Glutamatergic neuron (in vitro differentiated cells): Measurements from ENCODE around the gene COL4A1. TPM values are rescaled to one million over a fixed set of nuclear protein-coding genes. Genes with fewer than 3 reads are reported as not detected.

Experiments
- DNase-seq: peaks from one replicate; pipeline ENCODE4 v3.0.0; 2022
- H3K27ac Mint-ChIP-seq: one replicate; pipeline ENCODE4 v1.8.0; 2020; ENCODE audit warnings: mild to moderate bottlenecking, mixed read lengths, inconsistent platforms; ENCODE audit not compliant: unreplicated experiment
- H3K27me3 Mint-ChIP-seq: one replicate; pipeline ENCODE4 v1.8.0; 2020; ENCODE audit warnings: mild to moderate bottlenecking, moderate library complexity, mixed read lengths, inconsistent platforms; ENCODE audit not compliant: unreplicated experiment
- H3K36me3 Mint-ChIP-seq: one replicate; pipeline ENCODE4 v1.8.0; 2020; ENCODE audit warnings: mild to moderate bottlenecking, mixed read lengths, inconsistent platforms; ENCODE audit not compliant: unreplicated experiment
- H3K4me1 Mint-ChIP-seq: one replicate; pipeline ENCODE4 v1.8.0; 2020; ENCODE audit warnings: mild to moderate bottlenecking, low read depth, mixed read lengths, inconsistent platforms; ENCODE audit not compliant: unreplicated experiment
- H3K4me3 Mint-ChIP-seq: one replicate; pipeline ENCODE4 v1.8.0; 2020; ENCODE audit warnings: mild to moderate bottlenecking, mixed read lengths, inconsistent platforms; ENCODE audit not compliant: unreplicated experiment
- H3K9me3 Mint-ChIP-seq: one replicate; pipeline ENCODE4 v1.8.0; 2020; ENCODE audit warnings: mild to moderate bottlenecking, moderate library complexity, mixed read lengths, inconsistent platforms; ENCODE audit not compliant: unreplicated experiment
- total RNA-seq: library from RNA; stranded (reverse); fragmentation: NEBNext Ultra II Directional; extraction: Animal tissue kit (Norgen Biotek cat#: 25700); gene quantifications from one replicate; pipeline ENCODE4 v1.2.1, GENCODE V29; 2021; ENCODE audit not compliant: unreplicated experiment
- TF ChIP-seq, protein P1 (sequence below): fragments of 200-600 bp; sonication (generic); IDR thresholded peaks from one replicate; pipeline ENCODE4 v1.5.0; 2021; ENCODE audit not compliant: partially characterized antibody, unreplicated experiment

Gene COL4A1
- total RNA-seq, 1 donor from 2014 or later, result 14.6 TPM

GRCh38 chr13:110263888-110264287, 43.1 kb downstream of the COL4A1 start:
- H3K9me3 Mint-ChIP-seq, result peaks cover 2% of the 10 kb centered on the region
- no peak overlapping the region for H3K27ac Mint-ChIP-seq
- H3K36me3 Mint-ChIP-seq, result no peaks in the 10 kb centered on the region
- peaks cover 27% of the 10 kb centered on the region for H3K4me1 Mint-ChIP-seq
- peaks cover 3% of the 10 kb centered on the region for H3K27me3 Mint-ChIP-seq
- no peak for DNase-seq
- TF ChIP-seq, protein P1, sequence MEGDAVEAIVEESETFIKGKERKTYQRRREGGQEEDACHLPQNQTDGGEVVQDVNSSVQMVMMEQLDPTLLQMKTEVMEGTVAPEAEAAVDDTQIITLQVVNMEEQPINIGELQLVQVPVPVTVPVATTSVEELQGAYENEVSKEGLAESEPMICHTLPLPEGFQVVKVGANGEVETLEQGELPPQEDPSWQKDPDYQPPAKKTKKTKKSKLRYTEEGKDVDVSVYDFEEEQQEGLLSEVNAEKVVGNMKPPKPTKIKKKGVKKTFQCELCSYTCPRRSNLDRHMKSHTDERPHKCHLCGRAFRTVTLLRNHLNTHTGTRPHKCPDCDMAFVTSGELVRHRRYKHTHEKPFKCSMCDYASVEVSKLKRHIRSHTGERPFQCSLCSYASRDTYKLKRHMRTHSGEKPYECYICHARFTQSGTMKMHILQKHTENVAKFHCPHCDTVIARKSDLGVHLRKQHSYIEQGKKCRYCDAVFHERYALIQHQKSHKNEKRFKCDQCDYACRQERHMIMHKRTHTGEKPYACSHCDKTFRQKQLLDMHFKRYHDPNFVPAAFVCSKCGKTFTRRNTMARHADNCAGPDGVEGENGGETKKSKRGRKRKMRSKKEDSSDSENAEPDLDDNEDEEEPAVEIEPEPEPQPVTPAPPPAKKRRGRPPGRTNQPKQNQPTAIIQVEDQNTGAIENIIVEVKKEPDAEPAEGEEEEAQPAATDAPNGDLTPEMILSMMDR, result no peak
- no peak overlapping the region for H3K4me3 Mint-ChIP-seq

DNA sequence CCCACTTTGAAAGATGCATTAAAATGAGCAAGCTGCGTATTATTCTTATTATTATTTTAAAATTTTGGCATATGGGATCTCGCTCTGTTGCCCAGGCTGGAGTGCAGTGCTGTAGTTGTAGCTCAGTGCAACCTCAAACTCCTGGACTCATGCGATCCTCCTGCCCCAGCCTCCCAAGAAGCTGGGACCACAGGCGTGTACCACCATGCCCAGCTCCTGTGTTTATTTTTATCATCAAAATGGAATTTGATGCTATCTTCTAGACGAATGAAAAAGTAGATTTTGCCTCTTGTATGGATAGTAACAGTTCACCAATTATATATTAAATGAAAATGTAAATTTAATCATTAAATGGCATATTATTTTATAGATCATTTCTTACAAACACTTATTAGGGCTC, 43.6 kb downstream of the COL4A1 start:
- no peaks in the 10 kb centered on the region for H3K36me3 Mint-ChIP-seq
- H3K4me3 Mint-ChIP-seq, result no peak overlapping the region
- H3K9me3 Mint-ChIP-seq, result peaks cover 2% of the 10 kb centered on the region
- DNase-seq, result no peak
- H3K4me1 Mint-ChIP-seq, result peaks cover 27% of the 10 kb centered on the region
- no peak overlapping the region for H3K27ac Mint-ChIP-seq
- peaks cover 1% of the 10 kb centered on the region for H3K27me3 Mint-ChIP-seq
- TF ChIP-seq, protein P1, result no peak

- Mint-ChIP-seq H3K4me3 (no peak overlapping the region), H3K9me3 (peaks cover 2% of the 10 kb centered on the region), H3K4me1 (peaks cover 27% of the 10 kb centered on the region), H3K27ac (peak overlapping the region; percentile 8), H3K27me3 (peaks cover 1% of the 10 kb centered on the region), H3K36me3 (no peaks in the 10 kb centered on the region)
- TF ChIP-seq, protein P1, result no peak
- no peak for DNase-seq
Observed at GRCh38 chr13:110262508-110263291, 44.3 kb downstream of the COL4A1 start.

DNA sequence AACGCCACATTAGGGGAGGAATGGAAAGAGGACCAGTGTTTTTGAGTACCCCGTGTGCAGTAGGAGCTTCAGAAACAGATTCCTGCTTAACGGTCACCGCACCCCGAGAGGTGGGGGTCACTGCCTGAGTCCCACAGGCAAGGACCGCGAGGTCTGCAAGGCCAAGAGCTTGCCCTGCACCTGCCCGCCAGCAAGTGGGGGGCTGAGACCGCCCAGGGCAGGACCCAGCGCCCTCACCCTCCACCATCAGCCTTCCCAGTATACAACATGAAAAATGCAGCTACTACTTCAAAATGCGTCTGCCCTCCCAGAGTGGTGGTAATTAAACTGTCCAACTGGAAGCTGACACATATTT, 44.9 kb downstream of the COL4A1 start:
- DNase-seq, result no peak
- Mint-ChIP-seq H3K9me3 (peaks cover 2% of the 10 kb centered on the region), H3K4me1 (peaks cover 26% of the 10 kb centered on the region), H3K36me3 (no peaks in the 10 kb centered on the region), H3K27me3 (peaks cover 1% of the 10 kb centered on the region), H3K27ac (peak overlapping the region; percentile 8), H3K4me3 (no peak overlapping the region)
- TF ChIP-seq, protein P1, result no peak
